Measurements from ENCODE around the gene GMEB2.

Gene GMEB2

GRCh38 chr20:63547725-63548480, 79.0 kb downstream of the GMEB2 start, which contains the start of gene SRMS:
Gene SRMS, minus strand, starts transcription at chr20:63547749. Its CDS starts 286 bp downstream, at chr20:63547463.
- no peak for DNase-seq (ENCODE audit: low read depth, low spot score)

GRCh38 chr20:63546956-63547724, 79.8 kb downstream of the GMEB2 start:
- DNase-seq (ENCODE audit: low read depth, low spot score): no peak

- no peak for DNase-seq (ENCODE audit: low read depth, low spot score)
These were observed 80.5 kb downstream of the GMEB2 start for GRCh38 chr20:63546256-63546955.

GRCh38 chr20:63545814-63546213, 81.1 kb downstream of the GMEB2 start:
- DNase-seq (ENCODE audit: low read depth, low spot score): no peak

- no peak for DNase-seq (ENCODE audit: low read depth, low spot score)
These were observed 81.9 kb downstream of the GMEB2 start for GRCh38 chr20:63544958-63545516.

GRCh38 chr20:63544241-63544957, 82.5 kb downstream of the GMEB2 start:
- no peak for DNase-seq (ENCODE audit: low read depth, low spot score)

GRCh38 chr20:63543733-63544132, 83.2 kb downstream of the GMEB2 start:
- DNase-seq (ENCODE audit: low read depth, low spot score): no peak

- DNase-seq (ENCODE audit: low read depth, low spot score): no peak
These were observed 83.8 kb downstream of the GMEB2 start for GRCh38 chr20:63543131-63543530.

- DNase-seq (ENCODE audit: low read depth, low spot score): no peak
These were observed 84.2 kb downstream of the GMEB2 start for GRCh38 chr20:63542696-63543095.

GRCh38 chr20:63542031-63542559, 84.8 kb downstream of the GMEB2 start:
- no peak for DNase-seq (ENCODE audit: low read depth, low spot score)

- no peak for DNase-seq (ENCODE audit: low read depth, low spot score)
These were observed 85.5 kb downstream of the GMEB2 start for GRCh38 chr20:63541371-63541770.

GRCh38 chr20:63540417-63541186, 86.3 kb downstream of the GMEB2 start:
- DNase-seq (ENCODE audit: low read depth, low spot score): no peak

GRCh38 chr20:63539441-63540370, 87.2 kb downstream of the GMEB2 start:
- no peak for DNase-seq (ENCODE audit: low read depth, low spot score)

GRCh38 chr20:63539092-63539430, 87.8 kb downstream of the GMEB2 start:
- no peak for DNase-seq (ENCODE audit: low read depth, low spot score)

GRCh38 chr20:63538204-63539091, 88.5 kb downstream of the GMEB2 start:
- DNase-seq (ENCODE audit: low read depth, low spot score): no peak
